Erythroblast (primary cell): Measurements from ENCODE around the gene RAB4B.
"Not testable (repeated sequence)": the region's sequence is repeated elsewhere in the genome, so short reads cannot be mapped to it uniquely, and the experiment has no call there.

Source experiments
- DNase-seq, 2 experiments: peaks; one replicate each; lab custom pipeline; 2025; lab: John Stamatoyannopoulos, UW
- GATA1 ChIP-seq: IDR thresholded peaks from 2 replicates; pipeline ENCODE4 v1.6.1; 2011; ENCODE audit warnings: low read depth, mild to moderate bottlenecking, control low read depth, low read length, moderate library complexity
- POLR2A ChIP-seq: IDR thresholded peaks from 2 replicates; pipeline ENCODE4 v1.6.1; 2011; ENCODE audit warnings: mild to moderate bottlenecking, low read length

RAB4B gene, protein sequence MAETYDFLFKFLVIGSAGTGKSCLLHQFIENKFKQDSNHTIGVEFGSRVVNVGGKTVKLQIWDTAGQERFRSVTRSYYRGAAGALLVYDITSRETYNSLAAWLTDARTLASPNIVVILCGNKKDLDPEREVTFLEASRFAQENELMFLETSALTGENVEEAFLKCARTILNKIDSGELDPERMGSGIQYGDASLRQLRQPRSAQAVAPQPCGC

DNA sequence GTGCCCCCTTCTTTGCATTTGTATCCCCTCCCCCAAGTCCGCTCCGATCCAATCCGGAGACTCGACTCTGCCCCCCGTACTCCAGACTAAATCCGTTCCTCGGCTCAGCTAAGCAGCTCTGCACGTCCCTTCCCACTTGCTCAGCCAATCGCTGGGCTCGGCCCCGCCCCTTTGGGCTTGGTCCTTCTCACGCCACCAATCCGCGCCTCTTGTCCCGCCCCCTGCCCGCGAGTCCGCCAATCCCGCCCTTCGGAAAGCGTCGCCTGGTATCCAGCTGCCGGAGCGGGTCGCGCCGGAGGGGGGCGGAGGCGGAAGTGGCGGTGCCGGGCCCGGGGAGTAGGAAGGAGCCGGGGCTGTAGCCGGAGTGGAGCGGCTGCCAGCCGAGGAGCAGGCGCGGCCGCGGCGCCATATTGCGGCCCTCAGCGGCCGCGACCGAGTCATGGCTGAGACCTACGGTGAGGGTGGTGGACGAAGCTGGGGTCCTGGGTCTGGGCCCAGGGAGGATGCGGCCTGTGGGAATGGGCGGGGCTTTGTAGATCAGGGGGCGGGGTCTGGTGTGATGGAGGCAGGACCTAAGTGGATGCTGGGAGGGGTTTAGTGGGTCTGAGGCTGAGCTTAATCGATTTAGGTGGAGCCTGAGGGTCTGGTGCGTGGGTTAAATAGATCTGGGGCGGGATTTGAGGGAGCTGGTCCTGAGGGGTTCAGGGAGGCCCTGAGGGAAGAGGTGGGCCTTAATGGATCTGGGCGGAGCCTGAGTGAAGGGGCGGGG lies at the start of gene RAB4B:
Gene RAB4B (plus strand): TSS at position 311 of the 769 bp plus-strand sequence. CDS start 129 bp downstream, at position 440.
- DNase-seq, result peak; percentile 100
- peak; percentile 62 for TF ChIP-seq POLR2A
- TF ChIP-seq GATA1, result no peak

DNA sequence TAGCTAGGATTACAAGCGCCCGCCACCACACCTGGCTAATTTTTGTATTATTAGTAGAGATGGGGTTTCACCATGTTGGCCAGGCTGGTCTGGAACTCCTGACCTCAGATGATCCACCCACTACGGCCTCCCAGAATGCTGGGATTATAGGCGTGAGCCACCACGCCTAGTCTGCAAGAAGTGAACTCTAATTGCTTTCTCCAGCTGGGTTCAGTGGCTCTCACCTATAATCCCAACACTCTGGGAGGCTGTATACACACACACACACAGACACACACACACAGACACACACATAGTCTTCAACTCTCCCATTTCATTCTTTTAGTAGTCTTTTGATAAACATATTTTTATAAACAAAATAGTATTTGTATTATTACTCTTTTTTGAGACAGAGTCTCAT lies 48.0 kb upstream of the RAB4B start:
- not testable (repeated sequence) for DNase-seq

DNA sequence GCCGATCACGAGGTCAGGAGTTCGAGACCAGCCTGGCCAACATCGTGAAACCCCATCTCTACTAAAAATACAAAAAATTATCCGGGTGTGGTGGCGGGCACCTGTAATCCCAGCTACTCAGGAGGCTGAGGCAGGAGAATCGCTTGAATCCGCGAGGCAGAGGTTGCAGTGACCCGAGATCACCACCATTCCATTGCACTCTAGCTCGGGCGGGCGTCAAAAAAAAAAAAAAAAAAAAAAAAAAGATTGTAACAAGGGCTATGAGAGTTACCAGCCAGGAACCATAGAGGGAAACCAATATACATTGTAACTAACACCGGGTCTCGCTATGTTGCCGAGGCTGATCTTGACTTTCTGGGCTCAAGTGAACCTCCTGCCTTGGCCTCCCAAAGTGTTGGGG lies 45.7 kb upstream of the RAB4B start:
- DNase-seq, result not testable (repeated sequence)

DNA sequence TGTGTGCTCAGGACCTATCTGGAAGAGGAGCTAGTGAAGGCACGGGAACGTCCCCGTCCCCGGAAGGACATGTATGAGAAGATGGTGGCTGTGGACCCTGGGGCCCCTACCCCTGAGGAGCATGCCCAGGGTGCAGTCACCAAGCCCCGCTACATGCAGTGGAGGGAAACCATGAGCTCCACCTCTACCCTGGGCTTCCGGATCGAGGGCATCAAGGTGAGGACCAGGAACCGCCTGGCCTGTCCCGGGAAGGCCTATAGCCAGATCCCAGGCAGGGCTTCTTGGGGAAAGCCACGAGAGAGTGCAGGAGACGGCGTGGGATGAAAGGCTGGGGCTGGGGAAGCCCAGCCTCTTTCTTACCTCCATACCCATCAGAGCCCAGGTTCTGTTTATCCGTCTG lies 44.9 kb upstream of the RAB4B start:
- no peak for TF ChIP-seq POLR2A
- TF ChIP-seq GATA1, result no peak

DNA sequence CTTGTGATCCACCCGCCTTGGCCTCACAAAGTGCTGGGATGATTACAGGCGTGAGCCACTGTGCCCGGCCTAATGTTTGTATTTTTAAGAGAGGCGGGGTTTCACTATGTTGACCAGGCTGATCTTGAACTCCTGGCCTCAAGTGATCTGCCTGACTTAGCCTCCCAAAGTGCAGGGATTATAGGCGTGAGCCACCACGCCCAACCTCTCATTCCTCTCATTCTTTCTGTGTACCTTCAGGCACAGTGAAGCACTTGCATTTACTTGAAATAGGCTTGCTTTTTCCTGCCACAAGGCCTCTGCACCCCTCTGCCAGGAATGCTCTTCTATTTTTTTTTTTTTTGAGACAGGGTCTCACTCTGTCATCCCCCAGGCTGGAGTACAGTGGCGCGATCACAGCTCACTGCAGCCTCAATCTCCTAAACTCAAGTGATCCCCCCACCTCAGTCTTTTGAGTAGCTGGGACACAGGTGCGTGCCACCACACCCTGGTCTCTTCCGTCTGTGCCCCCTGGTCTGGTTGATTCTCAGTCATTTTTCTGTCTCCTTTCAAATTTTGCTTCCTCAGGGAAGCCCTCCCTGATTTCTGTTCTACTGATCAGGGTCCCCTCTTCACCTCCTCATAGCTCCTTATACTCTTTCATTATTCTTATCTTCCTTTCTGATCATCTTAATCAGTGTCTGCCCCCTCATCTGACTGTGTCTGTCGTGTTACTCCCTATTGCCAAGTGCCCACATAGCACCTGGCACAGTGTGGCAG lies 42.9 kb upstream of the RAB4B start:
- TF ChIP-seq POLR2A (no peak), GATA1 (no peak)
- no peak for DNase-seq

More for the DNA sequence above, 44.9 kb upstream of the RAB4B start:
- no peak for DNase-seq

DNA sequence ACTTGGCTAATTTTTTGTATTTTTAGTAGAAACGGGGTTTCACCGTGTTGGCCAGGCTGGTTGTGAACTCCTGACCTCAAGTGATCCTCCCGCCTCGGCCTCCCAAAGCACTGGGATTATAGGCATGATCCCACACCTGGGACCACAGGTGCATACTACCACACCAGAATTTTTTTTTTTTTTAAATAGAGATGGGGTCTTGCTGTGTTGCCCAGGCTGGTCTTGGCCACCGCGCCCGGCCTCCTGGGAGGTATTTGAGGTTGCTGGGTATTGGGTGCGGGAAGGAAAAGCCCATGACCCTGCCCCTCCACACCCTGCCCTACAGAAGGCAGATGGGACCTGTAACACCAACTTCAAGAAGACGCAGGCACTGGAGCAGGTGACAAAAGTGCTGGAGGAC lies 41.4 kb upstream of the RAB4B start:
- TF ChIP-seq GATA1 (no peak), POLR2A (no peak)
- DNase-seq, result no peak

DNA sequence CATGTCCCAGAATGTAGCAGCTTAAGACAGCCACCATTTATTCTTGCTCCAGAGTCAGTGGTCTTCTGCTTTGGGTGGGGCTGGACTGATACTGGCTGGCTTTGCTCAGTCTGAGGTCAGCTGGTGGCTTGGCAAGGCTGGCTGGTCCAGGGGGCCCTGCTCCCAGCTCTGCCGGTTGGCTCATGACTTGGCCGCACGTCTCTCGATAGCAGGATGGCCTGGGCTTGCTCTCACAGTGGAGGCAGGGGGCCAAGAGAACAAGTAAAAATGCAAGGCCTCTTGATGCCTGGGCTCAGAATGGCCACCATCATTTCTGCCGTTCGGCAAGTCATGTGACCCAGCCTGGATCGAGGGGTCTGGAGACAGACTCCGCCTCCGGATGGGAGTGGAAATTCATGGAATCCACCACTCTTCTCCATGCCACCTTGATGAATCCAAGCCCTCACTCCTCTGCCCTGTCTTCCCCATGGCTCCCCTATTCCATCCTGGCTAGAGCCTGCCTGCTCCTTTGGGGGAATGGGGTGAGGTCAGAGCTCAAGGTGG lies 40.9 kb upstream of the RAB4B start:
- TF ChIP-seq GATA1 (no peak), POLR2A (no peak)
- no peak for DNase-seq

DNA sequence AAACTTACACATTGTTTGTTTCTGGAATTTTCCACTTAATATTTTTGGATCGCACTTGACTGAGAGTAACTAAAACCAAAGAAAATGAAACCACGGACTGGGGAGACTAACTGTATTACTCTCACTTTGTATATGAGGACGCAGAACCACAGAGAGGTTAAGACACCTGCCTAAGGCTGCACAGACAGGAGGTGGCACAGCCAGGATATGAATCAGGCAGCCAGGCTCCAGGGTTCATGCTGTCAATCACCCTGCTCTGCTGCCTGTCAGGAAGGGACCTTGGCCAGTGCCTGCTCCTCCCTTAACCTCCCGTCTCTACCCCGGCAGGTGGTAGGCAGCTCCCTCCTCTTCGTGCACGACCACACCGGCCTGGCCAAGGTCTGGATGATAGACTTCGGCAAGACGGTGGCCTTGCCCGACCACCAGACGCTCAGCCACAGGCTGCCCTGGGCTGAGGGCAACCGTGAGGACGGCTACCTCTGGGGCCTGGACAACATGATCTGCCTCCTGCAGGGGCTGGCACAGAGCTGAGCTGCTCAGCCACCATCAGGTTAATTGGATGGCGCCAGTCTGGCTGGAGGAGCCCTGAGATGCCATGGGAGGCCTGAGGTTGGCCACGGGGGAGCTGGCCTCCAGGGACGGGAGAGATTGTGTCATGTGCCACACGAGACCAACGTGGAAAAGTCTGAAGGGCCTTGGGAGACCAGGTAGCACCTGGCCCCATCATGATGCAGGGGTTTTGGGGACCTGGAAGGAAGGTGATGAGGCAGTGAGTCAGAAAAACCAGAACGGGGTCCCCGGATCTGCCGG lies 38.8 kb upstream of the RAB4B start:
- TF ChIP-seq GATA1 (no peak), POLR2A (no peak)
- no peak for DNase-seq

DNA sequence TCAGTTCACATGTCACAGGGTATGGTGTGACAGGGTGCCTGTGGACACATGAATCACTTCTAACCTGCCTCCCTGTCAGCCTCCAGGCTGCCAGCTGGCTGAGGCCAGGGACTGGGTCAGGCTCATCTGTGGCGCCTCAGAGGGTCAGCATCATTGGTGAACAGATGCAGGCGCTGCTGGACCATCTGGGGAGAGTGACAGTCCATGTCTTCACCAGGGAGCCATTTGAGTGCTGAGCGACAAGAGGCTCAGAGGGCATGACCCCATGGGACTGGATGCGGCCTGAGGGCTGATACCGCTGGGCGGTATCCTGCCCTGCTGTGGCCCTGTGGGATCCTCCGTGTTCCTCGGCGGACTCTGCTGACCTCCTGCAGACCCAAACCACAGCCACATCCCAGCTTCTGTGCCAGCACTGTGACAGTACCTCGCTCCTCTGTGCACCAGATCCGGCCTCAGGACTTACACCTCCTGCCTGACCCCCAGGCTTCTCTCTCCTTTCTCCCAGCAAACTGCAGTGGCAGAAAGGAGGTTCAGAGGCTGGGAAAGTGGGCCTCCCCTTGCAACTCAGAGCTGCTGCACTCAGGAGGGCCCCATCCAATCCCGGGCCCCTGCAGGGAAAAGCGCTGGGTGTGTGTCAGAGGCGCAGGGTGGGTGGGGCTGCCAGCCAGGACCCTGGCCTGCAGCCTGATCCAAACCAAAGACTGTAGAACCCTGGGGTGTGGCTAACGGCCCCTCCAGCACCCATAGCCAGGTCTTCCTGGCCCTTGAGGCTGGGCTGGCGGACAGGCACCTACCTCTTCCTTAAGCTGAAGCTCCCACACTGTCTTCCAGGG lies 38.0 kb upstream of the RAB4B start:
- TF ChIP-seq POLR2A, result no peak
- DNase-seq, result no peak

DNA sequence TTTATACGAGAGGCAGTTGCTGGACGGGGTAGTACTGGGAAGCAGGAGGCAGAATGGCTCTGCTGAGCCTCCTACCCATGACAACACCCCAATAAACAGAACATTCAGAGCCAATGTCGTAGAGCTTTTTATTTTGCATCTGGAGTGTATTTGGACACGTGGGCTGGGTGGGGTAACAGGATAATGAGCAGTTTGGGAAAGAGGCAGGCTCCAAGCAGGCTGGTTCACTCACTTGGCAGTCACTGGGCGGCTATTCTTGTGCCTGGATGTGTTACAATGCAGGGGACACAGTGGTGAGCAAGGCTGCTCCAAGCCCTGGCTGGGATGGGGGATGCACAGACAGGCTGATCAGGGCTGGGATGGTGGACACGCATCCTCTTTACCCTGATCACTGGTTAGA lies 37.3 kb upstream of the RAB4B start:
- TF ChIP-seq GATA1 (no peak), POLR2A (peak; percentile 10)
- DNase-seq, result no peak

DNA sequence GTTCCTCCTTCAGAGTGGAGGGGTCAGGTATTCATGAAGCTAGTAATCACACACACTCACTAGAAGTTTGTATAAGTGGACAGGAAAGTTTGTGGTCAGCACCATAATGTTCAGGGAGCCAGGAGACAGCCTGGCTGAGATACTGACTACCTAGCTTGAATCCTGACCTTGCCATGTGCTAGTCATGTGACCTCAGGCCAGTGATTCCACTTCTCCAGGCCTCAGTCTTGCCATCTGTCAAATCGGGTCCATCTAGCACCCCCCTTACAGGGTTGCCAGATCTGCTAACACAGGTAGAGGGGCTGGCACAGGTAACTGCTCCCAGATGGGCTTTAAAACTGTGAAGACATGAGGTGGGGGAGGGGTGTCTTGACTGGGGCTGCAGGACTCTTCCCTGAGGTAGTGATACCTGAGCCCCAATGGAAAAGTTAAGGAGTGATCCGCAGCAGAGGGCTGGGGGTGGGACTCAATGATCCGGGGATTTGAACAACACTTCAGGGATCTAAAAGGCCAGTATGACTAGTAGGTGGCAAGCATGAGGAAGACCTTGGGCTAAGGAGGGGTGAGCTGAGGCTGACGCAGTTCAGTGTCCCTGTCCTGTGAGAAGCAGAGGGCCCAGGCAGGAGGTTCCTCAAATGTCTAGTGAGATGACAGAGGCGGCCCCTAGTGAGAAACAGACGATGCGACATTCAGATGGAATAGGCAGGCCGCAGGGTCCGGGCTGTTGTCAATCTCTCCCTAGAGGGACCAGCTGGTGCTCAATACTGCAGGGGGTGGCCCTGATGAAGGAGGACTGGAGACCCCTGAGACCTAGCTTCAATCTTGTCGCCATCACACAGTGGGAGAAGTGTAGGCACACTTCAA lies 36.3 kb upstream of the RAB4B start:
- TF ChIP-seq POLR2A, result no peak
- TF ChIP-seq GATA1, result no peak

DNA sequence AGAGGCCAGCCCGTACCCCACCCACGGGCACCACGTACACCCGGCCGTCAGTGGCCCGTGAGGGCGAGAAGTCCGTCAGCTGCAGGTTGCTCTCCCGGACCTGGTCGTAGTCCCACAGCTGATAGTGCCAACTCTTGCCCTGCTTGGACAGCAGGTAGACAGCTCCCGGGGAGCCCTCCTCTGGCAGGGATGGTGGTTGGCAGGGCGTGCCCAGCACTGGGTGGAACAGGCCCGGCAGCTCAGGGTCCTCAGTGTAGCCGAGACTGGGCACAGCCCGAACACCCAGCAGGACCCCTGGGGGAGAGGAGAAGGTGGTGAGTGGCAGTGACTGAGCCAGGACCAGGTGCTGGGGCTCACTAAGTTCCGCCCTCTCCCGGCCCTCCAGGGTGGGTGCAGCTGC lies 35.6 kb upstream of the RAB4B start:
- TF ChIP-seq GATA1 (no peak), POLR2A (no peak)

More for the DNA sequence above, 36.3 kb upstream of the RAB4B start:
- DNase-seq, result no peak

More for the DNA sequence above, 35.6 kb upstream of the RAB4B start:
- no peak for DNase-seq
